Measurements from ENCODE around the gene GPC3.
"Not testable (repeated sequence)": the region's sequence is repeated elsewhere in the genome, so short reads cannot be mapped to it uniquely, and the experiment has no call there.

GPC3 gene

DNA sequence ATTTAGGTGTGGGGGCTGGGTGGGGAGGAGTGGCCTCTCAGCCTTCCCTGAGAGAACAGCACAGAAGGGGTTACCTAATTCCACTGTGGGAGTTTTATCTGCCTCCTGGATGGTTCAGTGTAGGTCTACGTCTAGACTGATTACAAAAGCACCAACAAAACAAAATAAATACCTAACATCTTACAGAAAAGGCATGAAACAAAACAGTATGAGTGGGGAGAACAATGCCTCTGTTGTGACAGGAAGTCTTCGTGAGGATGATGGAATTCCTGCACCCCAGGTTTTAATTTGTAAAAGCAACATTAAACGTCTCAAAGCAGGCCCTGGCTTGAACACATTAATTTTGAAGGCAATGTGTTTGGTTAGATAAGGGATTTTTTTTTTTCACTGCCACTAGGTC is 458.0 kb downstream of the GPC3 start:
- Histone ChIP-seq H3K36me3 (no peaks in the 10 kb centered on the region), H3K27me3 (no peaks in the 10 kb centered on the region), H3K4me3 (ENCODE audit: low read depth in 1 of 2, low read length in 1 of 2) (no peak overlapping the region), H3K27ac (no peak overlapping the region), H3K4me1 (ENCODE audit: control insufficient read depth in 1 of 2, insufficient read depth in 1 of 2, low read depth in 1 of 2, low read length in 1 of 2) (no peaks in the 10 kb centered on the region), H3K9me3 (no peaks in the 10 kb centered on the region)
- TF ChIP-seq, protein P1, sequence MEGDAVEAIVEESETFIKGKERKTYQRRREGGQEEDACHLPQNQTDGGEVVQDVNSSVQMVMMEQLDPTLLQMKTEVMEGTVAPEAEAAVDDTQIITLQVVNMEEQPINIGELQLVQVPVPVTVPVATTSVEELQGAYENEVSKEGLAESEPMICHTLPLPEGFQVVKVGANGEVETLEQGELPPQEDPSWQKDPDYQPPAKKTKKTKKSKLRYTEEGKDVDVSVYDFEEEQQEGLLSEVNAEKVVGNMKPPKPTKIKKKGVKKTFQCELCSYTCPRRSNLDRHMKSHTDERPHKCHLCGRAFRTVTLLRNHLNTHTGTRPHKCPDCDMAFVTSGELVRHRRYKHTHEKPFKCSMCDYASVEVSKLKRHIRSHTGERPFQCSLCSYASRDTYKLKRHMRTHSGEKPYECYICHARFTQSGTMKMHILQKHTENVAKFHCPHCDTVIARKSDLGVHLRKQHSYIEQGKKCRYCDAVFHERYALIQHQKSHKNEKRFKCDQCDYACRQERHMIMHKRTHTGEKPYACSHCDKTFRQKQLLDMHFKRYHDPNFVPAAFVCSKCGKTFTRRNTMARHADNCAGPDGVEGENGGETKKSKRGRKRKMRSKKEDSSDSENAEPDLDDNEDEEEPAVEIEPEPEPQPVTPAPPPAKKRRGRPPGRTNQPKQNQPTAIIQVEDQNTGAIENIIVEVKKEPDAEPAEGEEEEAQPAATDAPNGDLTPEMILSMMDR (IDR thresholded peaks at IDR 0.05): no peak

- H3K4me1 ChIP-seq (ENCODE audit: control insufficient read depth in 1 of 2, insufficient read depth in 1 of 2, low read depth in 1 of 2, low read length in 1 of 2); H3K4me3 ChIP-seq (ENCODE audit: low read depth in 1 of 2, low read length in 1 of 2); H3K27me3 ChIP-seq: not testable (repeated sequence)
These were observed 458.6 kb downstream of the GPC3 start for GRCh38 chrX:133526773-133527172.

GRCh38 chrX:133523526-133523925 is 461.9 kb downstream of the GPC3 start:
- no peaks in the 10 kb centered on the region for H3K9me3 ChIP-seq
- no peaks in the 10 kb centered on the region for H3K36me3 ChIP-seq
- H3K4me1 ChIP-seq (ENCODE audit: control insufficient read depth in 1 of 2, insufficient read depth in 1 of 2, low read depth in 1 of 2, low read length in 1 of 2): no peaks in the 10 kb centered on the region
- no peaks in the 10 kb centered on the region for H3K27me3 ChIP-seq
- H3K4me3 ChIP-seq (ENCODE audit: low read depth in 1 of 2, low read length in 1 of 2): no peak overlapping the region
- H3K27ac ChIP-seq: no peak overlapping the region
- TF ChIP-seq, protein P1 (IDR thresholded peaks at IDR 0.05): no peak

More at GRCh38 chrX:133526773-133527172, 458.6 kb downstream of the GPC3 start:
- H3K9me3 ChIP-seq, H3K36me3 ChIP-seq, H3K27ac ChIP-seq: not testable (repeated sequence)

GRCh38 chrX:133523081-133523487 is 462.3 kb downstream of the GPC3 start:
- H3K27ac ChIP-seq: no peak overlapping the region
- no peak overlapping the region for H3K4me3 ChIP-seq (ENCODE audit: low read depth in 1 of 2, low read length in 1 of 2)
- no peaks in the 10 kb centered on the region for H3K36me3 ChIP-seq
- no peaks in the 10 kb centered on the region for H3K27me3 ChIP-seq
- no peaks in the 10 kb centered on the region for H3K9me3 ChIP-seq
- no peaks in the 10 kb centered on the region for H3K4me1 ChIP-seq (ENCODE audit: control insufficient read depth in 1 of 2, insufficient read depth in 1 of 2, low read depth in 1 of 2, low read length in 1 of 2)
- TF ChIP-seq, protein P1 (IDR thresholded peaks at IDR 0.05): no peak

GRCh38 chrX:133516686-133517085 is 468.7 kb downstream of the GPC3 start:
- TF ChIP-seq, protein P1 (IDR thresholded peaks at IDR 0.05): no peak
- H3K27ac ChIP-seq: no peak overlapping the region
- H3K4me3 ChIP-seq (ENCODE audit: low read depth in 1 of 2, low read length in 1 of 2): no peak overlapping the region
- no peaks in the 10 kb centered on the region for H3K4me1 ChIP-seq (ENCODE audit: control insufficient read depth in 1 of 2, insufficient read depth in 1 of 2, low read depth in 1 of 2, low read length in 1 of 2)
- H3K9me3 ChIP-seq: no peaks in the 10 kb centered on the region
- no peaks in the 10 kb centered on the region for H3K36me3 ChIP-seq
- H3K27me3 ChIP-seq: no peaks in the 10 kb centered on the region

- H3K4me3 ChIP-seq (ENCODE audit: low read depth in 1 of 2, low read length in 1 of 2): no peak overlapping the region
- H3K27ac ChIP-seq: no peak overlapping the region
- no peaks in the 10 kb centered on the region for H3K9me3 ChIP-seq
- no peaks in the 10 kb centered on the region for H3K36me3 ChIP-seq
- no peaks in the 10 kb centered on the region for H3K27me3 ChIP-seq
- H3K4me1 ChIP-seq (ENCODE audit: control insufficient read depth in 1 of 2, insufficient read depth in 1 of 2, low read depth in 1 of 2, low read length in 1 of 2): no peaks in the 10 kb centered on the region
- TF ChIP-seq, protein P1 (IDR thresholded peaks at IDR 0.05): no peak
These were observed 470.9 kb downstream of the GPC3 start for GRCh38 chrX:133514486-133514885.
